ENCODE data around the gene CNIH3. TPM values are rescaled to one million over a fixed set of nuclear protein-coding genes. Genes with fewer than 3 reads are reported as not detected.

Gene CNIH3
- total RNA-seq, 3 donors from 2014 or later (not counting 1 experiment from before 2014, with no cell fraction given): 2.8 to 5.4 (median 5.0) TPM

DNA sequence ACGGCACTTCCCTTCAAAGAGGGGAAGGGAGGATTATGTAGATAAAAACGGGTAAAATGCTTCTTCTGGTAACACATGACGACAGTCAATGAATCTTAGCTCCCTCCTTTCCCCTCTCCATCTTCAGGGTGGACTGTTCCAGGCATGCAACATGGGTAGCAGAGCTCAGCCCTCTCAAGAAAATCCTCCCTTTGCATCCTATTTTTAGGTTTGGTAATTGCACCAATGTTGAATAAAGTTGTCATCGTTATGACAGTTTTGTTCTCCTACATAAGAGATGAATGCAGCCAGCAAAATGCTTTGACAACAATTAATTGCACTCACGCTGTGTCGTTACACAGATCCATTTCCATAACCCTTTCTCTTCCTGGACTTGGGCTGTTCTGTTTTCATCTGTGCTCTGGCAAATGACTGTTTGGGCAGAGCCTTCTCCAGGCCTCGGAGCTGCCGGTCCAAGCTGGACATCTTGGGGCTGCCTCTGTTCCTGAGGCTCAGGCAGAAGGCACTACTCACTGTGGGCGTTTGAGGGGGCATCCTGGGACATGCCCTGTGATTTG is 127.6 kb downstream of the CNIH3 start:
- no peaks in the 10 kb centered on the region for H3K27me3 ChIP-seq (ENCODE audit: control insufficient read depth, insufficient read depth, low read length)
- H3K4me1 ChIP-seq (ENCODE audit: control insufficient read depth, insufficient read depth, low read length): no peaks in the 10 kb centered on the region
- Mint-ChIP-seq H3K27me3 (ENCODE audit: low read depth in 2 of 2) (peaks cover 3 to 5% of the 10 kb centered on the region in 2 donors), H3K36me3 (no peaks in the 10 kb centered on the region), H3K9me3 (no peaks in the 10 kb centered on the region), H3K4me3 (no peak overlapping the region), H3K27ac (no peak overlapping the region), H3K4me1 (no peaks in the 10 kb centered on the region)
- TF ChIP-seq, protein P1, sequence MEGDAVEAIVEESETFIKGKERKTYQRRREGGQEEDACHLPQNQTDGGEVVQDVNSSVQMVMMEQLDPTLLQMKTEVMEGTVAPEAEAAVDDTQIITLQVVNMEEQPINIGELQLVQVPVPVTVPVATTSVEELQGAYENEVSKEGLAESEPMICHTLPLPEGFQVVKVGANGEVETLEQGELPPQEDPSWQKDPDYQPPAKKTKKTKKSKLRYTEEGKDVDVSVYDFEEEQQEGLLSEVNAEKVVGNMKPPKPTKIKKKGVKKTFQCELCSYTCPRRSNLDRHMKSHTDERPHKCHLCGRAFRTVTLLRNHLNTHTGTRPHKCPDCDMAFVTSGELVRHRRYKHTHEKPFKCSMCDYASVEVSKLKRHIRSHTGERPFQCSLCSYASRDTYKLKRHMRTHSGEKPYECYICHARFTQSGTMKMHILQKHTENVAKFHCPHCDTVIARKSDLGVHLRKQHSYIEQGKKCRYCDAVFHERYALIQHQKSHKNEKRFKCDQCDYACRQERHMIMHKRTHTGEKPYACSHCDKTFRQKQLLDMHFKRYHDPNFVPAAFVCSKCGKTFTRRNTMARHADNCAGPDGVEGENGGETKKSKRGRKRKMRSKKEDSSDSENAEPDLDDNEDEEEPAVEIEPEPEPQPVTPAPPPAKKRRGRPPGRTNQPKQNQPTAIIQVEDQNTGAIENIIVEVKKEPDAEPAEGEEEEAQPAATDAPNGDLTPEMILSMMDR (IDR thresholded peaks at IDR 0.05): no peak
- ATAC-seq (no peak), DNase-seq (no peak)
- no peaks in the 10 kb centered on the region for H3K9me3 ChIP-seq (ENCODE audit: control insufficient read depth, insufficient read depth, low read length)
- no peaks in the 10 kb centered on the region for H3K36me3 ChIP-seq (ENCODE audit: control insufficient read depth, insufficient read depth, low read length)
- no peak overlapping the region for H3K27ac ChIP-seq (ENCODE audit: low read length)
- intact Hi-C loops (cut with micrococcal nuclease): no loop called here
- H3K4me3 ChIP-seq (ENCODE audit: low read length): no peak overlapping the region
- 83% methylated on average over 7 of the region's 9 CpGs for WGBS (ENCODE audit: insufficient coverage)

DNA sequence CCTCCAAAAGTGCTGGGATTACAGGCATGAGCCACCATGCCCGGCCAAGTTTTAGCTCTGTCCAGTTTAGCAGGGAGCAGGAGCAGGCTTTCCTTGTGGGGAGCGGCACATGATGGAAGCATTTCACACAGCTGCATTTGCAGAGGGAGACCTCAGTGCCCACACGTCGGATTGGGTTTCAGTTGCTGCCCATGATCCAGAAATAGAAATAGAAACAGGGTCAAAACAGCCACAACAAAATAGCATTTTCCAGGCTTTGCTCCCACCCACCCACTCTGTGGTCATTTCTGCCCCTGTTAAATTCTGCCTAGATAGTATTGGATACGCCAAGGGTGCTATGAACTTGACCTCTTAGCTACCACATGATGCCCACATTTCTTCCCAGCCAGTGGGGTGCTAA is 128.4 kb downstream of the CNIH3 start:
- peaks cover 3 to 11% of the 10 kb centered on the region in 2 donors for H3K27me3 Mint-ChIP-seq (ENCODE audit: low read depth in 2 of 2)
- no peak overlapping the region for H3K27ac Mint-ChIP-seq
- H3K36me3 Mint-ChIP-seq: no peaks in the 10 kb centered on the region
- no peaks in the 10 kb centered on the region for H3K36me3 ChIP-seq (ENCODE audit: control insufficient read depth, insufficient read depth, low read length)
- no peaks in the 10 kb centered on the region for H3K4me1 ChIP-seq (ENCODE audit: control insufficient read depth, insufficient read depth, low read length)
- H3K9me3 ChIP-seq (ENCODE audit: control insufficient read depth, insufficient read depth, low read length): no peaks in the 10 kb centered on the region
- no peak overlapping the region for H3K4me3 Mint-ChIP-seq
- WGBS (ENCODE audit: insufficient coverage): 54% methylated on average over 5 of the region's 5 CpGs
- TF ChIP-seq, protein P1 (IDR thresholded peaks at IDR 0.05): no peak
- no peaks in the 10 kb centered on the region for H3K4me1 Mint-ChIP-seq
- no peak overlapping the region for H3K27ac ChIP-seq (ENCODE audit: low read length)
- intact Hi-C loops (cut with micrococcal nuclease): no loop called here
- ATAC-seq (no peak), DNase-seq (no peak)
- H3K27me3 ChIP-seq (ENCODE audit: control insufficient read depth, insufficient read depth, low read length): no peaks in the 10 kb centered on the region
- H3K9me3 Mint-ChIP-seq: no peaks in the 10 kb centered on the region
- no peak overlapping the region for H3K4me3 ChIP-seq (ENCODE audit: low read length)

DNA sequence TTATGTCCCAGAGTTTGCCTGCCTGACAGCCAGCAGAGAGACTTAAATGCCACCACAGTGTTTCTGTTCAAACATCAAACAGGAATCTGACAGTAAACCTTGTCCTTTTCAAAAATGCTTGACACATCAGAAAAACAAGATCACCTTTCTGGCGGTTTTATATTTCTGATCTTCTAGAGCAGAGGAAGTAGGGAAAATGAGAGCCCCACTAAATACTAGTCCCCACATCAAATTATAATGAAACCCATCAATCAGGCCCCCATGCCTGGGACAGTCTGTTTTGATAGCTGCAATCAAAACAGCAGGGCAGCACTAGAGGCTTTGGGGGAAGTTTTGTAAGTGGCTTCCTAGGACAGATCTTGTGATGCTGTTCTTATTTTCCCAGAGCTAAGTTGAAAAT is 129.3 kb downstream of the CNIH3 start:
- intact Hi-C loops (cut with micrococcal nuclease): no loop called here
- Histone ChIP-seq H3K36me3 (ENCODE audit: control insufficient read depth, insufficient read depth, low read length) (no peaks in the 10 kb centered on the region), H3K27ac (ENCODE audit: low read length) (no peak overlapping the region), H3K9me3 (ENCODE audit: control insufficient read depth, insufficient read depth, low read length) (no peaks in the 10 kb centered on the region), H3K4me3 (ENCODE audit: low read length) (no peak overlapping the region), H3K4me1 (ENCODE audit: control insufficient read depth, insufficient read depth, low read length) (no peaks in the 10 kb centered on the region), H3K27me3 (ENCODE audit: control insufficient read depth, insufficient read depth, low read length) (no peaks in the 10 kb centered on the region)
- no CpG with 5 or more reads among the region's 1 CpG for WGBS (ENCODE audit: insufficient coverage)
- ATAC-seq: no peak
- TF ChIP-seq, protein P1 (IDR thresholded peaks at IDR 0.05): no peak
- Mint-ChIP-seq H3K4me3 (no peak overlapping the region), H3K4me1 (no peaks in the 10 kb centered on the region), H3K36me3 (no peaks in the 10 kb centered on the region), H3K27ac (no peak overlapping the region), H3K9me3 (no peaks in the 10 kb centered on the region), H3K27me3 (ENCODE audit: low read depth in 2 of 2) (peaks cover 9 to 20% of the 10 kb centered on the region in 2 donors)
- DNase-seq: no peak

DNA sequence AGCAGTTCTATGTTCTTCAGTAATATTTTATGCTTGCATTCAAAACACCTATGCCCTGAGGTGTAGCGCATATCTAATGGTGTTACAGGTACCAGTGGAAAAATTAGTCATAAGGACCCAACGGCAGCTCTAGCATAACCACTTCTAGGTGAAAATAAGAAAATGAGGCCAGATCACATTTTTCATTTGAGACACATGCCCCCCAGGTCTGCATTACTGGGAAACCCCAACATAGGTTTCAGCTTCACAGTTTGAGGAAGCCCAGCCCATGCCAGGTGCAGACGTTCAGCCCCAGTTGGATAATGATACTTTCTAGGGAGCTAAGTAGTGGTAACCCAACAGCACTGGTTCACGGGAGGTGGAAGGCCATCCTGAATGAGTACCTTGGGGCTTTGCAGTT is 129.8 kb downstream of the CNIH3 start:
- Mint-ChIP-seq H3K4me3 (no peak overlapping the region), H3K4me1 (no peaks in the 10 kb centered on the region), H3K27me3 (ENCODE audit: low read depth in 2 of 2) (peaks cover 10 to 21% of the 10 kb centered on the region in 2 donors), H3K9me3 (no peaks in the 10 kb centered on the region), H3K36me3 (no peaks in the 10 kb centered on the region), H3K27ac (no peak overlapping the region)
- Histone ChIP-seq H3K4me1 (ENCODE audit: control insufficient read depth, insufficient read depth, low read length) (no peaks in the 10 kb centered on the region), H3K27ac (ENCODE audit: low read length) (no peak overlapping the region), H3K36me3 (ENCODE audit: control insufficient read depth, insufficient read depth, low read length) (no peaks in the 10 kb centered on the region), H3K4me3 (ENCODE audit: low read length) (no peak overlapping the region), H3K27me3 (ENCODE audit: control insufficient read depth, insufficient read depth, low read length) (no peaks in the 10 kb centered on the region), H3K9me3 (ENCODE audit: control insufficient read depth, insufficient read depth, low read length) (no peaks in the 10 kb centered on the region)
- TF ChIP-seq, protein P1 (IDR thresholded peaks at IDR 0.05): no peak
- DNase-seq (no peak), ATAC-seq (no peak)
- intact Hi-C loops (cut with micrococcal nuclease): no loop called here
- WGBS (ENCODE audit: insufficient coverage): 61% methylated on average over 4 of the region's 4 CpGs
